Measurements from ENCODE around the gene TMEM273. TPM values are rescaled to one million over a fixed set of nuclear protein-coding genes. Genes with fewer than 3 reads are reported as not detected.

The TMEM273 gene
- total and polyA plus RNA-seq, 8 donors = 5.5 to 46.9 (median 7.0) TPM

GRCh38 chr10:49150426-49150825, 37.8 kb downstream of the TMEM273 start:
- Histone ChIP-seq H3K4me1 (no peaks in the 10 kb centered on the region), H3K27me3 (no peaks in the 10 kb centered on the region), H3K27ac (no peak overlapping the region), H3K9me3 (peaks cover 0 to 14% of the 10 kb centered on the region in 2 donors), H3K4me3 (no peak overlapping the region), H3K36me3 (peaks cover 0 to 1% of the 10 kb centered on the region in 2 donors)
- TF ChIP-seq CTCF (IDR thresholded peaks at IDR 0.05) = no peak
- ATAC-seq (no peak), DNase-seq (no peak)
- intact Hi-C loops (cut with DNase I) = no loop called here

GRCh38 chr10:49149881-49150280, 38.3 kb downstream of the TMEM273 start:
- intact Hi-C loops (cut with DNase I) = no loop called here
- no peak for DNase-seq
- no peaks in the 10 kb centered on the region for H3K4me1 ChIP-seq
- no peak overlapping the region for H3K27ac ChIP-seq
- no peaks in the 10 kb centered on the region for H3K27me3 ChIP-seq
- H3K36me3 ChIP-seq = no peaks in the 10 kb centered on the region
- no peak for TF ChIP-seq CTCF (IDR thresholded peaks at IDR 0.05)
- peaks cover 0 to 14% of the 10 kb centered on the region in 2 donors for H3K9me3 ChIP-seq
- no peak overlapping the region for H3K4me3 ChIP-seq
- ATAC-seq = no peak

- DNase-seq (peak in 2 of 4 donors; percentile 88 to 93), ATAC-seq (peak; percentile 20)
- no peak for TF ChIP-seq CTCF (IDR thresholded peaks at IDR 0.05)
- H3K4me3 ChIP-seq = no peak overlapping the region
- peaks cover 0 to 14% of the 10 kb centered on the region in 2 donors for H3K9me3 ChIP-seq
- H3K36me3 ChIP-seq = no peaks in the 10 kb centered on the region
- intact Hi-C loops (cut with DNase I) = no loop called here
- H3K4me1 ChIP-seq = peaks cover 5 to 9% of the 10 kb centered on the region in 2 donors
- H3K27me3 ChIP-seq = no peaks in the 10 kb centered on the region
- no peak overlapping the region for H3K27ac ChIP-seq
Measured at GRCh38 chr10:49144058-49144720, 44.0 kb downstream of the TMEM273 start.

GRCh38 chr10:49143249-49143648, 44.9 kb downstream of the TMEM273 start:
- Histone ChIP-seq H3K27me3 (no peaks in the 10 kb centered on the region), H3K4me3 (no peak overlapping the region), H3K4me1 (peaks cover 7 to 9% of the 10 kb centered on the region in 2 donors), H3K36me3 (no peaks in the 10 kb centered on the region), H3K9me3 (peaks cover 0 to 14% of the 10 kb centered on the region in 2 donors), H3K27ac (no peak overlapping the region)
- ATAC-seq (no peak), DNase-seq (no peak)
- intact Hi-C loops (cut with DNase I) = no loop called here
- no peak for TF ChIP-seq CTCF (IDR thresholded peaks at IDR 0.05)

GRCh38 chr10:49141541-49142332, 46.5 kb downstream of the TMEM273 start:
- Histone ChIP-seq H3K9me3 (peaks cover 0 to under 1% of the 10 kb centered on the region in 2 donors), H3K4me3 (no peak overlapping the region), H3K36me3 (no peaks in the 10 kb centered on the region), H3K27me3 (no peaks in the 10 kb centered on the region), H3K4me1 (peaks cover 7 to 9% of the 10 kb centered on the region in 2 donors), H3K27ac (no peak overlapping the region)
- ATAC-seq = no peak
- DNase-seq = no peak
- TF ChIP-seq CTCF (IDR thresholded peaks at IDR 0.05) = no peak
- intact Hi-C loops (cut with DNase I) = no loop called here

All from left lung (tissue), 10 donors.